Thoracic aorta (tissue), 2 donors: ENCODE data around the gene SLC6A12. TPM values are rescaled to one million over a fixed set of nuclear protein-coding genes. Genes with fewer than 3 reads are reported as not detected.

ENCODE experiments used
- ATAC-seq: fragments of 150-250 bp; one replicate; pipeline ENCODE4 v1.8.0; 2017; ENCODE audit warnings: low read depth; ENCODE audit not compliant: insufficient number of reproducible peaks, low FRiP score
- DNase-seq: peaks from one replicate; pipeline ENCODE4 v3.0.0-alpha.2; 2020; ENCODE audit warnings: low spot score
- H3K27ac ChIP-seq, 2 donors: fragments of 200-600 bp; sonication (generic); 1 replicate in 1 of 2; 2 replicates in 1 of 2; pipeline ENCODE4 v1.5.1; 2016; ENCODE audit warnings: mild to moderate bottlenecking in 2 of 2, moderate library complexity in 2 of 2
- H3K27me3 ChIP-seq: fragments of 200-600 bp; sonication (generic); replicated peaks from 2 replicates; pipeline ENCODE4 v1.6.0; 2016; ENCODE audit warnings: mild to moderate bottlenecking; ENCODE audit not compliant: insufficient read depth
- H3K36me3 ChIP-seq: fragments of 200-600 bp; sonication (generic); one replicate; pipeline ENCODE4 v1.5.1; 2016
- H3K4me1 ChIP-seq, 2 donors: fragments of 200-600 bp; sonication (generic); 1 replicate in 1 of 2; 2 replicates in 1 of 2; pipeline versions ENCODE4 v1.5.1 to v1.6.0; 2016; ENCODE audit warnings: low read depth in 2 of 2, mild to moderate bottlenecking in 1 of 2; ENCODE audit not compliant: control insufficient read depth in 1 of 2
- H3K4me3 ChIP-seq: fragments of 200-600 bp; sonication (generic); 2 replicates; pipeline ENCODE4 v1.5.1; 2016; ENCODE audit warnings: mild to moderate bottlenecking
- H3K9me3 ChIP-seq: fragments of 200-600 bp; sonication (generic); 2 replicates; pipeline ENCODE4 v1.5.1; 2016
- CTCF ChIP-seq: fragments of 200-600 bp; sonication (generic); IDR thresholded peaks from one replicate; pipeline ENCODE4 v1.5.1; 2019; ENCODE audit warnings: antibody characterized with exemption
- total RNA-seq, 2 donors: library from RNA; depleted of rRNA; stranded (reverse); fragments of >200 nt; gene quantifications; one replicate each; pipeline versions ENCODE4 v1.1.0 to v1.2.3, GENCODE V29; 2016

SLC6A12 gene
- total RNA-seq, 2 donors from 2014 or later: 1.2 to 1.8 TPM

GRCh38 chr12:232731-233614, 19.0 kb upstream of the SLC6A12 start:
- TF ChIP-seq CTCF: no peak
- Histone ChIP-seq H3K27me3 (no peaks in the 10 kb centered on the region), H3K9me3 (peaks cover 7% of the 10 kb centered on the region), H3K4me1 (no peaks in the 10 kb centered on the region), H3K36me3 (no peaks in the 10 kb centered on the region), H3K4me3 (no peak overlapping the region), H3K27ac (no peak overlapping the region)
- DNase-seq (no peak), ATAC-seq (no peak)

GRCh38 chr12:230925-231671, 17.1 kb upstream of the SLC6A12 start:
- TF ChIP-seq CTCF: no peak
- H3K4me3 ChIP-seq: no peak overlapping the region
- H3K9me3 ChIP-seq: peaks cover 4% of the 10 kb centered on the region
- no peaks in the 10 kb centered on the region for H3K36me3 ChIP-seq
- H3K27ac ChIP-seq: no peak overlapping the region
- ATAC-seq (no peak), DNase-seq (no peak)
- no peaks in the 10 kb centered on the region for H3K4me1 ChIP-seq
- H3K27me3 ChIP-seq: no peaks in the 10 kb centered on the region

- Histone ChIP-seq H3K4me3 (no peak overlapping the region), H3K9me3 (no peaks in the 10 kb centered on the region), H3K27ac (no peak overlapping the region), H3K4me1 (no peaks in the 10 kb centered on the region), H3K27me3 (no peaks in the 10 kb centered on the region), H3K36me3 (no peaks in the 10 kb centered on the region)
- ATAC-seq (no peak), DNase-seq (no peak)
- TF ChIP-seq CTCF: no peak
These were observed 15.7 kb upstream of the SLC6A12 start for GRCh38 chr12:229441-230191.

- ATAC-seq: no peak
- no peaks in the 10 kb centered on the region for H3K27me3 ChIP-seq
- H3K4me3 ChIP-seq: no peak overlapping the region
- H3K27ac ChIP-seq: no peak overlapping the region
- H3K36me3 ChIP-seq: no peaks in the 10 kb centered on the region
- H3K4me1 ChIP-seq: no peaks in the 10 kb centered on the region
- no peak for DNase-seq
- no peak for TF ChIP-seq CTCF
- no peaks in the 10 kb centered on the region for H3K9me3 ChIP-seq
These were observed 14.9 kb upstream of the SLC6A12 start for GRCh38 chr12:228846-229200.
